GM19467 (cell line): Measurements from ENCODE around the gene GTF2E1.
"Not testable (repeated sequence)": the region's sequence is repeated elsewhere in the genome, so short reads cannot be mapped to it uniquely, and the experiment has no call there.

ENCODE experiments used
- ATAC-seq: cut with Tn5 transposase; IDR thresholded peaks from one replicate; pipeline ENCODE4 v1.9.1; 2021; ENCODE audit warnings: mild to moderate bottlenecking, moderate library complexity; ENCODE audit not compliant: unreplicated experiment

GTF2E1 gene

GRCh38 chr3:120753810-120754209, 11.3 kb downstream of the GTF2E1 start:
- no peak for ATAC-seq

DNA sequence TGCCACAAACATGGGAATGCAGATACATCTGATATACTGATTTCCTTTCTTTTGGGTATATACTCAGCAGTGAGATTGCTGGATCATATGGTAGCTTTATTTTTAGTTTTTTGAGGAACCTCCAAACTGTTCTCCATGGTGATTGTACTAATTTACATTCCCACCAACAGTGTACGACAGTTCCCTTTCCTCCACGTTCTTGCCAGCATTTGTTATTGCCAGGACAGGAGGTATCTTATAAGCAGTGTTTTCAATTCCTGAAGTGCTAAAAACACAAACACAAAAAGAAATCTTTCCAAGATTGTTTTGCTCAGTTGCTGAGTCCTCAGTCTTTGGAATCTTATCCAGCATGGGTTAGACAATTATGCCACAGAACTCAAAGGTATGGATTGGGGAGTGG, 13.5 kb downstream of the GTF2E1 start:
- ATAC-seq: no peak

DNA sequence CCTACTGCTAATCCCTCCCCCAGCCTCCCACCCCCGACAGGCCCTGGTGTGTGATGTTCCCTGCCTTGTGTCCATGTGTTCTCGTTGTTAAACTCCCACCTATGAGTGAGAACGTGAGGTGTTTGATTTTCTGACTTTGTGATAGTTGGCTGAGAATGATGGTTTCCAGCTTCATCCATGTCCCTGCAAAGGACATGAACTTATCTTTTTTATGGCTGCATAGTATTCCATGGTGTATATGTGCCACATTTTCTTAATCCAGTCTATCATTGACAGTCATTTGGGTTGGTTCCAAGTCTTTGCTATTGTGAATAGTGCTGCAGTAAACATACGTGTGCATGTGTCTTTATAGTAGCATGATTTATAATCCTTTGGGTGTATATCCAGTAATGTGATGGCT, 16.0 kb downstream of the GTF2E1 start:
- not testable (repeated sequence) for ATAC-seq

- no peak for ATAC-seq
Measured at GRCh38 chr3:120762615-120763014, 20.1 kb downstream of the GTF2E1 start.

GRCh38 chr3:120763601-120764000, 21.1 kb downstream of the GTF2E1 start:
- peak; percentile 80 for ATAC-seq

DNA sequence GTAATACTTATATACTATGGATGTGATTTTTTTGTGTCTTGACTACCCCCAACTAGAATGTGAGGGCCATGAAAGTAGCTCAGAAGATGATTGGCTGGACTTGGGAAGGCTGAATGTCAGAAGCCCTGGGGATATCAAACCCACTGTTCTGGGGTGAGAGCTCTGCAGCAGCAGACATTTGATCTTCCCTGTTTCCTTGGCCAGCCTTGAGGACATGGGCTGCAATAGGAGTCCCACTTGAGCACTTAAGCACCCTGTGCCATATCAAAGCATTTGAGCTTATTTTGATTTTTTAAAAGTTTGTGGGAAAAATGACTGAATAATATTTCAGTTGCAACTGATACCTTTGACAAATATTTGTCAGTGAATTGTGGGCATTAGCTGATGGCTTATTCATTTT, 21.7 kb downstream of the GTF2E1 start:
- ATAC-seq: no peak

DNA sequence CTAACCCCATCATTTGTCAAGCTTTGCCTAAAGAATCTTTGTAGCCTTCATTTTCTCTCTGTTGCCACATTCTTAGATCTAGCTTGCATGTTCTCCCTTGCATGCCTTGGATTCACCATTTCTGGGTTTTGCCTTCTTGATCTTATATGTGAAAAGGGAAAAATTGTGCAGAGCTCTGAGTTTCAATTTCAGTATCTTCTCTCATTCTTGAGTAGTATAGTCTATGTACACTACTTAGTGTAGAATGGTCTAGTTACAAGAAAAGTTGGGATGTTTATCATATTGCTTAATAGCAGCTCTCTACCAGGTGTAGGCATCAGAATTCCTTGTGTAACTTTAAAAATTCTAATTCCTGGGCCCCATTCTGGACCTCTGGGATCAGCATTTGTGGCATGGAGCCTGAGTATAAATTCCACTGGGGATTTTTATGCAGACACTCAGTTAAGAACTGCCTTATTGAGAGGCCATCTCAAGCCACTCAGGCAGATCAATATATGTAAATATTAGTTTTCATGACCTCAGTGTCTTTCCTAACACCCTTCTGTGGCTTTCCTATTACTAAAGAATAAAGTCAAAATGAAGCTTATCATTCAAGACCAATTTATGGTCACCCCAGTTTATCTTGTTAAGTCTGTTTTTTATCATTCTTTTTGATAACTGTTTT, 23.4 kb downstream of the GTF2E1 start:
- peak; percentile 62 for ATAC-seq

DNA sequence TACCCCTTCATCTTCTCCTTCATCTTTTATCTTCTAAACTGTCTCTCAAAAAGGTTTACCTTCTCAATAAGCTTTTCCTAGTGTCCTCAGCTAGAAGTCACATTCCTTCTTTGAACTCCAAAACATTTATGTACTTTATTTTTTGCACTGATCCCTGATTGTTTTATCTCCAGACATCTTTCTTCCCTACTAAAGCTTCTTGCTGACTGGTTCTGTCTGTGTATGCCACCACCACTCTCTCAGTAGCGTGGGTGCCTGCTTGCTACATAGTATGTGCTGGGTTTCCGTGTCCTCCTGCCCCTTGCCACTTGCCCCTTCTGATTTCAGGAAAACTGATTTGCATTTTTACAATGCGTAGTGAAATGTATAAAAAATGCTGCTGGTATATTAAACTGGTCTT, 24.0 kb downstream of the GTF2E1 start:
- ATAC-seq: no peak

DNA sequence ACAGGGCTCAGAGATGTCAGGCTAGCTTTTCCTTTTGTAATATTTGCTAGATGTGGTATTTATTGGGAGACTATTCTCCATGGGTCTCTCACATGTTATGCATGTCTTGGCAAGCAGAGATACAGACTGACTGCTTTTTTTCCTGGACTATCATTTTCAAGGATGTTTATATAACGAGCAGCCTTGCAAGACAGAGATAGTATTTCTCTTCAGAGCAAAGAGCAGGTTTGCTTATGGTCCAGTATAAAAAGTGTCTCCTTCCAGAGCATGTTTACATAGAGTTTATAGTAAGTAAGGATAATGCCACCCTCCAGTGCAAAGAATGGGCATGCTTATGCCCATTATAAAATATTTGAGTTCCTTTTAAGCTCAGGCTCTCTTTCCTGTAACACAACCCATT, 24.6 kb downstream of the GTF2E1 start:
- no peak for ATAC-seq

DNA sequence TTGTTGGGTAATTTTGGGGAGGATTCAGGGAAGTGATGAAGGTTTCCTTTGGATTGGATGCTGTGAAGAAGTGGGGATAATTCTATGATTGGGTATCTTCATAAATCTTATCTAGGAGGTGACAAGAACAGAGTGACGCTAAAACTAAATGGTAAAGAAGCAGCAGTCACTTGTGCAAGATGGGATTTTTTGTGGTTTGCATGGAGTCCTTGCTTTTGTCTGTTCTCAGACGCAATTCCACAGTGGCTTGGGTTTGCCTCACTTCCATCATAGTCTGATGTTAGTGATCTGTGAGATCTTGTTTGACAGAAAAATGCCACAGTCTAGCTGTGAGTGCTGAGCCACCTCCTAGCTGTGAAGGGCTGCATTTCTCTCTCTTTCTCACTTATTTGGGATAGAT, 26.9 kb downstream of the GTF2E1 start:
- ATAC-seq: no peak

- no peak for ATAC-seq
Measured at GRCh38 chr3:120770891-120771290, 28.3 kb downstream of the GTF2E1 start.

DNA sequence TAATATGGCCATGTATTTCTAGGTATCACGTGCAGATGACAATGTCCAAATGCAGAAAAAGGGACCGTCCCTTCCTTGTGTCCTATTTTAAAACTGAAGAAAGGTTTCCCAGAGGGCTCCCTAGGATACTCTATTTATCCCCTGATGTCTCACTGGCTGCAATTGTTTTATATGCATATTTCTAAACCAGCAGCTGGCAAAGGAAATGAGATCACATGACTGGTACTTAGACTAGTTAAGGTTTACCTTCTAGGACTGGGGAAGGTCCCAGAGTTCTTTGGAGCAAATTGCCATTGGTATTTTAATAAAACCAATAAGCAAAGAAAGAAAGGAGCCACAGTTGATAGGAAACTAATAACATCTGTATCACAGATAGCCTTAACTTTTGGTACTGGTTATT, 29.5 kb downstream of the GTF2E1 start:
- no peak for ATAC-seq

DNA sequence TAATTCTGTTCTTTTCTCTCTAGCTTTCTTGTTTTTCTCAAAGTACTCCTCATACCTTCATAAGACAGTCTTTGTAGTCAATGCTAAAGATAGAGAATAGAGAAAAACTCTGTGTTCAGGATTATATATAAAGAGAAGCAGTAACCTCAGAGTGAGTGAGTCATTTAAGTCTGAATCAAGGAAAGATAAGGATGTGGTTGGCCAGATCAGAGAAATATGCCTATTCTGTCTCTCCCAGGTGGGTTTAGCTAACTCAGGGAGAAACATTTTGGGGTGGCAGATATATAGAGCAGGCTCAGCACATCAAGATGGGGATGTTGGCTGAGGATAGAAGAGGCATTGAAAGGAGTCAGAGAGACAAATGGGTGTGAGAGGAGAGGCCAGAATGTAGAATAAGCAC, 31.4 kb downstream of the GTF2E1 start:
- ATAC-seq: no peak

DNA sequence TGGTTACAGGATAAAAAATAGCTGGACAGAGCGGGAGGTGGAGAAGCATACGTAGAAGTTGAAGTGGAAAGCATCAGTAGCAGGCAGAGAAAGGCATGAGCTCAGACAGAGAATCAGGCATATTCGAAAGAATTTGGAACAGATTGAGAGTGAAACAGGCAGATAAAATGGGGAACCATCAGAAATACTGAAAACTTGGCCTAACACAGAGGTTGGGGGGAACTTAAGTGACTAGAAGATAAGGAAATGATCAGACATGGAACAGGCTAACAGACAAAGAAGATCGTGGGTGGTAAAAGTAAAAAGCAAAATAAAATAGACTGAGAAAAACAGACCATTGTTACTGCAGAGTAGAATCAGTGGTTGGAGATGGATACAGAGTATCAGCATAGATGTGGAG, 32.9 kb downstream of the GTF2E1 start:
- ATAC-seq: no peak

DNA sequence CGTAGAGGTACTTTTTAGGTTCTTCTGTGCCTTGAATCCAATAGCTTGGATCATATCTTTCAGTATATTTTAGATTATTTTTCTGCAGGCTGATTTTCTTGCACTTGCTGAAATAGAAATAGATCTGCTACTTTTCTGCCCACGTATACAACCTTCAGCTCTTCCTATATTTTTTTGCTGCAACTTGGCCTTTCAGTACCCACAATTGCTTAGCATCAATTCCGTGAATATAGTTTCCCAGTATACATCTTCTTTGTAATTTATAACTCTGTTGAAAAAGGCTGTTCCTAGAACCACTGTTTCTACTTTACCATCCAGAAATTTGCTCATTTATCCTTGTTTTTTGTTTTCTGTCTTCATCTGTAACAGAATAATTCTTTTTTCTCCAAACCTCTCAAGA, 36.2 kb downstream of the GTF2E1 start:
- ATAC-seq: no peak

DNA sequence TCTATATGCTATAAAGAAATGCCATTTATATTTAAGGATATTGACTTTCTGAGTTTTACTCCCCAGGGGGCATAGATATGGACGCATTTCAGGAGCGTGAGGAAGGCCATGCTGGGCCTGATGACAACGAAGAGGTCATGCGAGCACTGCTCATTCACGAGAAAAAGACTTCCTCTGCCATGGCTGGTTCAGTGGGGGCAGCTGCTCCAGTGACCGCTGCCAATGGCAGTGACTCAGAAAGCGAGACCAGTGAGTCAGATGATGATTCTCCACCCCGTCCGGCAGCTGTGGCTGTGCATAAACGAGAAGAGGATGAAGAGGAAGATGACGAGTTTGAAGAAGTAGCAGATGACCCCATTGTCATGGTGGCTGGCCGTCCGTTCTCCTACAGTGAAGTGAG, 38.4 kb downstream of the GTF2E1 start:
- peak; percentile 73 for ATAC-seq

GRCh38 chr3:120785832-120786231, 43.3 kb downstream of the GTF2E1 start:
- ATAC-seq: peak; percentile 62

- no peak for ATAC-seq
Measured at GRCh38 chr3:120791010-120791409, 48.5 kb downstream of the GTF2E1 start.

- ATAC-seq: no peak
Measured at GRCh38 chr3:120791913-120792312, 49.4 kb downstream of the GTF2E1 start.

DNA sequence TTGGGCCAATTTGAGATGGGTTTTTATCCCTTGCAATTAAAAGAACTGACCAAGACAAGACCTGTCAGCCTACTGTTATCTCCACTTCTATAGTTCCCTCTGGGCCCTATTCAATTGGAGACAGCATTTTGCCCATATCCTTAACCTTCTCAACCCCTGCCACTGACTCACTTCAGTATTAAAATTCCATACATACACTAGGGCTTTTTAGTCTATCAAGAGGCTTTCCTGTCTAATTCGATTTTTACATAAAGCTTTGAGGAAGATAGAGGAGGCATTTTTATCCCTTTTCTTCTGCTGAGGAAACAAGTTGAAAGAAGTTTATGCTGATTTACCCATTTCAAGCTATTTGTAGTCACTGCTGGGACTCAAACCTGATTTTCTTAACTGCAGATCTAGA, 51.1 kb downstream of the GTF2E1 start:
- ATAC-seq: no peak

- peak; percentile 93 for ATAC-seq
Measured at GRCh38 chr3:120795017-120795648, 52.6 kb downstream of the GTF2E1 start.

DNA sequence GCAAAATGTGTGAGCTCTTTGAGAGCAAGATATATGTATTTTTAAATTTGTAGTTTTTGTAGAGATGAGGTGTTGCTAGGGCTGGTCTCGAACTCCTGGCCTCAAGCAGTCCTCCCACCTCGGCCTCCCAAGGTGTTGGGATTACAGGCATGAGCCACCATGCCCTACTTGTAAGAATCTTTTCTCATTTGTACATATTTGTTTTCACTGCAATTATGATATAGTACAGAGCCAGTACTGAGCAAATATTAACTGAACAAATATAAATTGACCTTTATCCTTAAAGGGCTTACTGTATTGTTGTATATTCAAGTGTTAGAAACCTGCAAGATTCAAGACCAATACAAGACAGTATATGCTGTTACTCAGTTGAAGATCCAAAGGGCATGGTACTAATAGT, 53.4 kb downstream of the GTF2E1 start:
- no peak for ATAC-seq

DNA sequence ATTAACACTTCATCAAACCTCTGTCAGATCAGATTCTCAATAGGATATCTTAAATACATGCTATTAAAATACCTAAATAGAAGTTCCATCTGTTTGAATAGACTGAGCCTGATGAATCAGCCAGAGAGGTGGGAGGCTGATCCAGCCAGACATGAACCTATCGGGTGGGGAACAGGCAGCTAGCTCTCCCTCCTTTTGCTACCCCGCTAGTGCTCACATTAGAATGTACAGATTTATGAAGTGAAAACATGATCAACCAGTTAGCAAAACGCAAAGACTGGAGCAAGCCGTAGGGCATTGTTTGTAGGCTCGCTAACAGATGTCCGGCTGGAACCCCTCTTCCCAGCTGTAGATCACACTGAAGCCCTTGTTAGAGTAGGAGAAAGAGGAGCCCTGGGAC, 54.4 kb downstream of the GTF2E1 start:
- no peak for ATAC-seq
